MCF 10A (cell line): ENCODE data around the gene VAV2. TPM values are rescaled to one million over a fixed set of nuclear protein-coding genes. Genes with fewer than 3 reads are reported as not detected.

Source experiments
- BruUV-seq: library from RNA; stranded (reverse); fragments of 400-500 nt; replicated peaks from 2 replicates; lab custom pipeline; 2021; lab: Mats Ljungman, UMichigan
- CTCF ChIA-PET: fragments of 300-600 bp; sonication (Branson Sonifier 250); formaldehyde crosslinking; extraction: SDS; loops from one replicate; lab custom pipeline; 2021; ENCODE audit warnings: antibody characterized with exemption, inconsistent platforms; lab: Yijun Ruan, JAX
- POLR2A ChIA-PET: fragments of 300-600, 350-650 bp; sonication (Branson Sonifier 250); formaldehyde crosslinking; extraction: SDS; loops from one replicate; lab custom pipeline; 2020; ENCODE audit warnings: antibody characterized with exemption, inconsistent platforms; lab: Yijun Ruan, JAX
- DNase-seq: peaks from one replicate; pipeline ENCODE4 v3.0.0-alpha.2; 2018; ENCODE audit not compliant: unreplicated experiment
- H3K27ac Mint-ChIP-seq: one replicate; pipeline ENCODE4 v1.8.0; 2022; ENCODE audit warnings: mild to moderate bottlenecking, low read depth, mixed read lengths; ENCODE audit not compliant: unreplicated experiment
- H3K27me3 Mint-ChIP-seq: one replicate; pipeline ENCODE4 v1.8.0; 2022; ENCODE audit warnings: mixed read lengths; ENCODE audit not compliant: insufficient read depth, unreplicated experiment
- H3K36me3 Mint-ChIP-seq: one replicate; pipeline ENCODE4 v1.8.0; 2022; ENCODE audit warnings: mild to moderate bottlenecking, moderate library complexity, mixed read lengths; ENCODE audit not compliant: insufficient read depth, unreplicated experiment
- H3K4me1 Mint-ChIP-seq: one replicate; pipeline ENCODE4 v1.8.0; 2022; ENCODE audit warnings: mixed read lengths; ENCODE audit not compliant: insufficient read depth, unreplicated experiment
- H3K4me3 Mint-ChIP-seq: one replicate; pipeline ENCODE4 v1.8.0; 2022; ENCODE audit warnings: mild to moderate bottlenecking, moderate library complexity, mixed read lengths; ENCODE audit not compliant: unreplicated experiment
- H3K9me3 Mint-ChIP-seq: one replicate; pipeline ENCODE4 v1.8.0; 2022; ENCODE audit warnings: mixed read lengths; ENCODE audit not compliant: unreplicated experiment
- CTCF ChIP-seq: fragments of 200-600 bp; IDR thresholded peaks from one replicate; pipeline ENCODE4 v1.8.0; 2022; ENCODE audit warnings: antibody characterized with exemption, mild to moderate bottlenecking; ENCODE audit not compliant: unreplicated experiment
- intact Hi-C: fragments of 100-400 bp; cut with micrococcal nuclease; formaldehyde crosslinking; loops from 2 replicates; pipeline ENCODE4 v1.14.1; 2022
- total RNA-seq: library from RNA; stranded (reverse); gene quantifications from 2 replicates; pipeline ENCODE4 v1.2.3, GENCODE V29; 2022

The VAV2 gene
- total RNA-seq, 1 experiment from 2014 or later = 31.0 TPM

DNA sequence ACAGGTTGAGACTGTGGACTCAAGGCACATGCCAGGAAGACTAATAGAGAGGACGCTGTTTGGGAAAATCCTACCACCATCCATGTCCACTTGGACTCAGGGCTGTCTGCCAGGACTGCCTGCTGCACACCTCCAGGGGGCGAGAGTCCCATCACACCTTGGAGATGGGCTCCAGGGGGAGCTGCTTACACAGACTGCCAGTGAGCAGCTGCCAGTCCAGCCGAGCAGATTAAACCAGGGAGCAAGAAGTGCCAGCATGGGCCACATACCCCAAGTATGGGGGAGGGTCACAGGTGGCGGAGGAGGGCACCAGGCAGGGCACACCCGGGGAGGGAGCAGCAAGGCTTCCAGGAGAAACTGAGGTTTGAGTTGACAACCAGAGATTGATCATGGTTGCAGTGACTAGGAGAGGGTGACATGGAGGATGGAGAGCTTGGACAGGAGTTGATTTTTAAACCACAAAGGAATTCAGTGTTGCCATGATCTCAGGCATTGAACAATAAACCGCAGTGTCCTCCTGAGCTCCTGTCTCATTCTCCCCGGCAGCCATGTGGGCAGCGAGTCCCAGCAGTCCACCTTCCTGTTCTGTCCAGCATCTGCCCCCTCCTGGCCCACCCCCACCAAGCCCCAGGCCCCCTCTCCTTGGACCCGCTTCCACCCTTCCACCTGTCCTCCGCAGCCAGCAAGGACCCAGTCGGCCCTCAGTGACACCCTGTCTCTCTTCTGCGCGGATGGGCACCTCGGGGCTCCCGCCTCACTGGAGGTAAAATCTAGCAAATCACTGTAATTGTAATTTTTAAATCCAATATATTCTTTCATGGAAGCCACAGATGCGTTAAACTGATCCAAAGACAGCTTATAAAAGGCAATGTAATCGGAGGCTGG lies 3.1 kb upstream of the VAV2 start:
- Mint-ChIP-seq H3K9me3 (no peaks in the 10 kb centered on the region), H3K27ac (no peak overlapping the region), H3K27me3 (no peaks in the 10 kb centered on the region), H3K4me1 (no peaks in the 10 kb centered on the region), H3K4me3 (no peak overlapping the region), H3K36me3 (no peaks in the 10 kb centered on the region)
- intact Hi-C loops = loop anchor here (1.0 kb wide), 1 partner anchor 104 kb away; no protein-coding TSS in a partner anchor
- DNase-seq = peak; percentile 36
- no TSS peak for BruUV-seq
- ChIA-PET CTCF (interaction anchor here (0.5 to 3.9 kb wide), 30 partner anchors 11 to 1488 kb away, joined by 3 to 136 read pairs (median 4); no protein-coding TSS in a partner anchor), POLR2A (interaction anchor here (0.6 to 0.7 kb wide), 2 partner anchors 213 to 424 kb away, joined by 3 read pairs; no protein-coding TSS in a partner anchor)
- TF ChIP-seq CTCF = peak; percentile 20

GRCh38 chr9:133994353-133995011 lies 2.4 kb upstream of the VAV2 start:
- no peak overlapping the region for H3K27ac Mint-ChIP-seq
- ChIA-PET POLR2A (interaction anchor here (0.7 to 2.0 kb wide), 5 partner anchors 26 to 424 kb away, joined by 3 to 16 read pairs (median 5); no protein-coding TSS in a partner anchor), CTCF (interaction anchor here (0.7 to 3.9 kb wide), 48 partner anchors 11 to 1489 kb away, joined by 3 to 136 read pairs (median 4); partner anchors contain the start of gene BRD3OS)
- no peaks in the 10 kb centered on the region for H3K9me3 Mint-ChIP-seq
- H3K4me1 Mint-ChIP-seq = no peaks in the 10 kb centered on the region
- H3K4me3 Mint-ChIP-seq = peak overlapping the region; percentile 29
- no peaks in the 10 kb centered on the region for H3K36me3 Mint-ChIP-seq
- DNase-seq = peak; percentile 76
- intact Hi-C loops = loop anchor here (1.0 kb wide), 3 partner anchors 105 to 212 kb away; no protein-coding TSS in a partner anchor
- TF ChIP-seq CTCF = peak; percentile 97
- BruUV-seq = no TSS peak
- no peaks in the 10 kb centered on the region for H3K27me3 Mint-ChIP-seq

DNA sequence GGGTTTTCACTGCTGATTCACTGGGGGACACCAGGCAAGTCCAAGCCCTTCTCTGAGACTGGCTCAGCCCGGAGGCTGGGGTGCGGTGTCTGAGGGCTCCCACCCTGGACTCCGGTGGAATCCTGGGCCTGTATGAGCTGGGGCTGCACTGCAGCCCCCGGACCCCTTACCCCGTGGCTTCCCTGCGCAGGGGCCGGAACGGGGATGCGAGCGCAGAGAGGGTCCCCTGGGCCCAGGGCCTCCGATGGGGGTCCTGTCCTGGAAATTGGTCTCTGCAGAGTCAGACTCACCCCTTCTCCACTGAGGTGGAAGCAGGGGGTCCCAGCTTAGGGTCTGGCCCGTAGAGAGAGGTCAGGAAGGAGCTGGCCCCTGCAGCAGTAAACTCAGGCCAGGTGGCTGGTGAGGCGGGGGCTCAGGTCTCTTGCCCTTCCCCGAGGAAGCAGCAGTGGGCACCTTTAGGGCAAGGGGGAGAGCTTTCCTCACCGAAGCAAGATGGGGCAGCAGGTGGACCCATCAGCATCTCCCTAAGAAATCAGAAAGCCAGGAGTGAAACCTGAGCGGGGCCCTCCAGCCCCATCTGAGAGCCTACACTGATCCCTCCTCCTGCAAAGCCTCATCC lies 1.6 kb upstream of the VAV2 start:
- Mint-ChIP-seq H3K9me3 (no peaks in the 10 kb centered on the region), H3K27me3 (no peaks in the 10 kb centered on the region), H3K4me3 (peak overlapping the region; percentile 85), H3K27ac (no peak overlapping the region), H3K36me3 (no peaks in the 10 kb centered on the region), H3K4me1 (no peaks in the 10 kb centered on the region)
- TF ChIP-seq CTCF = no peak
- ChIA-PET POLR2A (interaction anchor here (0.6 to 2.0 kb wide), 8 partner anchors 27 to 1158 kb away, joined by 3 to 16 read pairs (median 5); no protein-coding TSS in a partner anchor), CTCF (interaction anchor here (0.7 to 3.9 kb wide), 42 partner anchors 11 to 664 kb away, joined by 3 to 136 read pairs (median 4); partner anchors contain the start of gene BRD3OS)
- BruUV-seq = no TSS peak
- DNase-seq = no peak
- intact Hi-C loops = loop anchor here (1.0 kb wide), 4 partner anchors 49 to 211 kb away; no protein-coding TSS in a partner anchor
